ENCODE data around the gene CDKL2.

Gene CDKL2

DNA sequence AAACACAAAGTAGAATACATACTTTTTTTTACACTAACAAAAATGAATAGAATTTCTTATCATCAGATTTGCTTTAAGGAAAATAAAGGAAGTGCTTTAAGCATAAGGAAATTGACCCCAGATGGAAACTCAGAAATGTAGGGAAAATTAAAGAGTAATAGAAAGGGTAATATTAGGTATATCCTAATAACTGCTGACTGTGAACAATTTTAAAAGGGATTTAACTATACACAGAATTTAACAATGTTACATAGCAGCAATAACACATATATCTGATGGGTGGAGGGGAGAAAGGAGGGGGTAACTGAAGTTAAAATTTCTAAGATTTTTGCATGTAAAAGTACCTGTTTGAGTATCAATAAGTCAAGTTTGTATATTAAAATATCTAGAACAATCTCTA, 8.6 kb downstream of the CDKL2 start:
- Histone ChIP-seq H3K27me3 (replicated peaks) (no peaks in the 10 kb centered on the region), H3K27ac (no peak overlapping the region), H3K4me3 (ENCODE audit: low read depth, low read length) (no peak overlapping the region), H3K36me3 (replicated peaks) (no peaks in the 10 kb centered on the region)
- in situ Hi-C loops (cut with HindIII; ENCODE audit: low pct_ligation_motif_present, low sequenced_read_pairs): no loop called here
- no peak for DNase-seq
- TF ChIP-seq CTCF (IDR thresholded peaks at IDR 0.05; ENCODE audit: low read depth, low read length, missing control alignments): no peak

- H3K36me3 ChIP-seq (replicated peaks): no peaks in the 10 kb centered on the region
- no peak for TF ChIP-seq CTCF (IDR thresholded peaks at IDR 0.05; ENCODE audit: low read depth, low read length, missing control alignments)
- H3K4me3 ChIP-seq (ENCODE audit: low read depth, low read length): no peak overlapping the region
- no peaks in the 10 kb centered on the region for H3K27me3 ChIP-seq (replicated peaks)
- no peak for DNase-seq
- no peak overlapping the region for H3K27ac ChIP-seq
- in situ Hi-C loops (cut with HindIII; ENCODE audit: low pct_ligation_motif_present, low sequenced_read_pairs): no loop called here
Observed at GRCh38 chr4:75612306-75612705, 18.0 kb downstream of the CDKL2 start.

- DNase-seq: no peak
- H3K27me3 ChIP-seq (replicated peaks): no peaks in the 10 kb centered on the region
- H3K27ac ChIP-seq: no peak overlapping the region
- no peak overlapping the region for H3K4me3 ChIP-seq (ENCODE audit: low read depth, low read length)
- in situ Hi-C loops (cut with HindIII; ENCODE audit: low pct_ligation_motif_present, low sequenced_read_pairs): no loop called here
- H3K36me3 ChIP-seq (replicated peaks): no peaks in the 10 kb centered on the region
- no peak for TF ChIP-seq CTCF (IDR thresholded peaks at IDR 0.05; ENCODE audit: low read depth, low read length, missing control alignments)
Observed at GRCh38 chr4:75605928-75606327, 24.4 kb downstream of the CDKL2 start.

DNA sequence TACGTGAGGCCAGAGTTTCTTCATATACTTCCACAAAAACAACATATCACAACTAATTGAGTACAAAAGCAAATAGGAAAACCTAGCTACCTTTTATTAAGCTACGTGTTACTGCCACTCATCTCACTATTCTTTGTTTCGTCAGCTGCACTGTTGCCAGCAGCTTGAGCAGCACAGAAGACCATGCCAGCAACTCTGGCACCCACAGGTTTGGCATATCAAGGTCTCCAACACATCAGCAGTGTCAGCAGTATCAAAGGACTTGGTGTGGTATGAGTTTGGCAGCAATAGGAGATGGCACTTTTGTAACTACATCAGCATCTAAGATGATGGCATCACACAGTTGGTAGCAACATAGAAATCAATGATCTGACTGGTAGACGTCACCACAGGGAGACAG, 30.7 kb downstream of the CDKL2 start:
- no peak for DNase-seq
- Histone ChIP-seq H3K36me3 (replicated peaks) (no peaks in the 10 kb centered on the region), H3K4me3 (ENCODE audit: low read depth, low read length) (no peak overlapping the region), H3K27me3 (replicated peaks) (no peaks in the 10 kb centered on the region), H3K27ac (no peak overlapping the region)
- TF ChIP-seq CTCF (IDR thresholded peaks at IDR 0.05; ENCODE audit: low read depth, low read length, missing control alignments): no peak
- in situ Hi-C loops (cut with HindIII; ENCODE audit: low pct_ligation_motif_present, low sequenced_read_pairs): no loop called here

GRCh38 chr4:75598390-75598789, 31.9 kb downstream of the CDKL2 start:
- Histone ChIP-seq H3K36me3 (replicated peaks) (no peaks in the 10 kb centered on the region), H3K27me3 (replicated peaks) (no peaks in the 10 kb centered on the region), H3K27ac (no peak overlapping the region), H3K4me3 (ENCODE audit: low read depth, low read length) (no peak overlapping the region)
- no peak for DNase-seq
- no peak for TF ChIP-seq CTCF (IDR thresholded peaks at IDR 0.05; ENCODE audit: low read depth, low read length, missing control alignments)
- in situ Hi-C loops (cut with HindIII; ENCODE audit: low pct_ligation_motif_present, low sequenced_read_pairs): no loop called here

DNA sequence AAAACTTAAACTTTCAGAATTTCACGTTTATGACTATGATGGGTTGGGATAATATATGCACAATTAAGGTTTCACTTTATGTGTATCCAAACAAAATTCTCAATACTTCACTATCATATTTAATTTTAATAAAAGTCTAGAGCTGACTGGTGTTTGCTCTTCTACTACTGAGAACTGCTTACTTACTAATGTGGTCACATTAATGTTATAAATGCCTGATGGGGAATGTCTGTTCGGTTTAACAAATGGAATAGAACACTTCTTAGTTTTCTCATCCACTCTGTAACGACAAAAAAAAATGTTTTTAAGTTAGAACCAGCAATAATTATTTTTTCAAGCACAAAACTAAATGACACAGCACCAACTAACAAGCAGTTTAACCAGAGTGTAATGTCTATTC, 34.3 kb downstream of the CDKL2 start:
- TF ChIP-seq CTCF (IDR thresholded peaks at IDR 0.05; ENCODE audit: low read depth, low read length, missing control alignments): no peak
- no peak overlapping the region for H3K27ac ChIP-seq
- no peaks in the 10 kb centered on the region for H3K27me3 ChIP-seq (replicated peaks)
- DNase-seq: no peak
- in situ Hi-C loops (cut with HindIII; ENCODE audit: low pct_ligation_motif_present, low sequenced_read_pairs): no loop called here
- no peaks in the 10 kb centered on the region for H3K36me3 ChIP-seq (replicated peaks)
- H3K4me3 ChIP-seq (ENCODE audit: low read depth, low read length): no peak overlapping the region
